ENCODE data around the gene KIAA1755. TPM values are rescaled to one million over a fixed set of nuclear protein-coding genes. Genes with fewer than 3 reads are reported as not detected.

KIAA1755 gene
- total RNA-seq, 2 experiments from 2014 or later: not detected

DNA sequence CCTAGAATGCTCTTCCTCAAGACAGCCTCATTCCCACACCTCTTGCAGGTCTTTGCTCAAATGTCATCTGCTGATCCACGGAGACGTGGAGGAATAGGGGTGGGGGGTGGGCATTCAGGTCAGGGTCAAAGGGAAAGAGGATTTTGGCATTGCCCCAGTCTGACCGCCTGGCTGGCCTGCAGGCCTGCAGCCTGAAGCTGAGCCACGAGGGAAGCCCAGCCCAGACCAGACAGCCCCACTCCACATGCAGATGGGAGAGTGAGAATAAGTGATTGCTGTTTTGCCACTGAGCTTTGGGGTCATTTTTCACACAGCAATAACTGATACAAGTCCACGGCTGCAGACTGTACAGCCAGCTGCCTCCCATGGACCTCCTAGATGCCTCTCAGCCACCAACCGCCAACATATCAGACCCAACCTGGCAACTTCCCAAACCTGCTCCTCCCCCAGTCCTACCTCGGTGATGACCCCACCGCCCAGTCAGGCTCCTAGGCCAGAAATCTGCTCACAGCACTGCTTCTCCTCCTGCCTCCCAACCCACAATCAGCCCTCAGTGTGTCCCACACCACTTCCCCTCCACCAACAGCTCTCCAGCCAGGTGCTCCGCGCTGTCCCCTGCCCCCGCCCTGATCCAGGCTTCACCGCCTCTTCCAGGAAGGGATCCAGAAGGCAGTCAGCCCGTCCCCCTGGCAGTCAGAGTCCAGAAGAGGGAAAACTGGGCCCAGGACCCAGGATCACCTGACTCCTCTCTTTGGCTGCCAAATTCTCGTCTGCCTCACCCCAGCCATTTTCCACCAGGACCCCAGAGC is 14.0 kb downstream of the KIAA1755 start:
- no peaks in the 10 kb centered on the region for H3K27me3 Mint-ChIP-seq
- no peak overlapping the region for H3K27ac Mint-ChIP-seq
- DNase-seq (no peak), ATAC-seq (no peak)
- intact Hi-C loops (cut with DNase I, micrococcal nuclease): no loop called here
- POLR2A ChIA-PET: no interaction called here
- no peak overlapping the region for H3K4me3 Mint-ChIP-seq
- CTCF ChIA-PET: interaction anchor here (1.0 kb wide), 1 partner anchor 20 kb away, joined by 5 read pairs; no protein-coding TSS in a partner anchor
- no peaks in the 10 kb centered on the region for H3K4me1 Mint-ChIP-seq
- no peaks in the 10 kb centered on the region for H3K36me3 Mint-ChIP-seq (ENCODE audit: low read depth)
- peaks cover 23% of the 10 kb centered on the region for H3K9me3 Mint-ChIP-seq (ENCODE audit: low read depth)

DNA sequence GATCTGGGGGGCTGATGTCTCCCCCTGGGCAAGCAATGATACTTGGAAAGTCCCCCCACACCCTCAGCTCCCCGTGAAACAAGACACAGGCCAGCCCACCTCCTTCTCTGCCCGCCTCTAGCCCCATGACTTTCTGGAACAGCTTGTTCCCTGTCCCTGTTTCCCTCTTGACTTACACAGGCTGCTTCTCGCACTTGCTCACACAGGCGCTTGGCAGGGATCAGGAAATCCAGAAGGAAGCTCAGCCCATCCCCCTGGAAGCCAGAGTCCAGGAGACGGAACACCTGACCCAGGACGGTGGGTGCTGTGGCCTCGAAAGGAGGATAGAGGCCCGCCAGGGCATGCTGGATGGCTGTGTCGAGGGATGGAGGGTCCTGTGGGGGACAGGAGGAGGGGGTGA is 14.8 kb downstream of the KIAA1755 start:
- ATAC-seq (no peak), DNase-seq (no peak)
- H3K9me3 Mint-ChIP-seq (ENCODE audit: low read depth): peaks cover 25% of the 10 kb centered on the region
- intact Hi-C loops (cut with DNase I, micrococcal nuclease): no loop called here
- ChIA-PET POLR2A (no interaction called here), CTCF (interaction anchor here (1.0 kb wide), 1 partner anchor 19 kb away, joined by 5 read pairs; no protein-coding TSS in a partner anchor)
- no peaks in the 10 kb centered on the region for H3K4me1 Mint-ChIP-seq
- no peaks in the 10 kb centered on the region for H3K27me3 Mint-ChIP-seq
- no peaks in the 10 kb centered on the region for H3K36me3 Mint-ChIP-seq (ENCODE audit: low read depth)
- H3K4me3 Mint-ChIP-seq: no peak overlapping the region
- H3K27ac Mint-ChIP-seq: no peak overlapping the region

DNA sequence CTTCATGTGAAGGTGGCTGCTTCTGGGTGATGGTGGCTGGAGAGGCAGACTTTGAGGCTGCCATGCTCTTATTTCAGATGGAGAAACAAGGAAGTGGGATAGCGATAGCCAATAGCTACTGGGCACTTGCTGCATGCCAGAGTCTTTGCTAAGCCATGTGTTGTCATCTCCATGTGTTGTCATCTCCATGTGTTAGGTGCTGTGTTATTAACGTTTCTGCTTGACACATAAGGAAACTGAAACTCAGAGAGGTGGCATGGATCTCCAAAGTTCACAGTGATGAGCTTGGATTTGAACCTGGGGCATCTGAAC is 16.9 kb downstream of the KIAA1755 start:
- Mint-ChIP-seq H3K27ac (no peak overlapping the region), H3K9me3 (ENCODE audit: low read depth) (peaks cover 25% of the 10 kb centered on the region), H3K27me3 (peaks cover 5% of the 10 kb centered on the region), H3K4me3 (no peak overlapping the region), H3K36me3 (ENCODE audit: low read depth) (no peaks in the 10 kb centered on the region), H3K4me1 (no peaks in the 10 kb centered on the region)
- CTCF ChIA-PET: interaction anchor here (0.6 to 1.8 kb wide), 4 partner anchors 14 to 73 kb away, joined by 3 to 6 read pairs (median 4); no protein-coding TSS in a partner anchor
- no peak for ATAC-seq
- no peak for DNase-seq
- POLR2A ChIA-PET: no interaction called here
- intact Hi-C loops (cut with DNase I, micrococcal nuclease): no loop called here

DNA sequence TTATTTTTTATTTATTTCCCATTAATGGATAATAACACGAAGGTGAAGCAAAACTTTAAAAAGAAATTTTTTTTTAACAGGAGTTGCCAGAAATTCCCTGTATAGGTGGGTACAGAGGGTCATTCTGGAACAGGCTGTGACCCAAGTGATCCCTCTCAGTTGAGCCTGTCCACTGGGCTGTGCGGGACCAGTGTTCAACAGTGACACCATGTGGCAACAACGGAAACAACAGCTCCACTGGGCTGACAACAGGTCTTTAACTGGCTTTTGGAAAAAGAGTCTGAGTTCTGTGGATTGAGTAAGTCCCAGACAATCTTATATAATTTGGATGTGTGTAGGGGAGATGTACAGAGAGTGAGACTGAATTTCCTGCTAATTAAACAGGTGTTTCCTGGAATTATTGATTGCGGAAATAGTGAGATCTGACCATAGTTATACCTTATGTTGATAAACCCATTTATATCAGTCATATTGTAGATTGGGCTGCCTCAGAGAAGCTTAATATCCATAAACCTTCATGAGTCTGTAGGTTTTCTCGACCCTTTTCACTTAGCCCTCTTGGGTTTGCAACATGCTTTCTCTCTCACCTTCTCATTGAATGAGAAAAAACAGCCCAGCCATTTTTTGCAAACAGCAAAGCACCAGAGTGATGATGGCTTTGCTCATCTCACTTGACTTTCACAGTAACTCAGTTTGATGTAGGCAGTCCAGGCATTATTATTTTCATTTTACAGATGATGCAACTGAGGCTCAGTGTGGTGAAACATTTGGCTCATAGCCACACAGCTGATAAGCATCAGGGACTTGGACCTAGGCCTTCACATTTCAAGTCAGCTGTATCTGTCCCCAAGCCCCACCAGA is 17.5 kb downstream of the KIAA1755 start:
- ChIA-PET POLR2A (no interaction called here), CTCF (interaction anchor here (1.1 to 1.8 kb wide), 3 partner anchors 22 to 185 kb away, joined by 3 to 6 read pairs (median 3); no protein-coding TSS in a partner anchor)
- ATAC-seq (no peak), DNase-seq (peak; percentile 59)
- Mint-ChIP-seq H3K27ac (no peak overlapping the region), H3K4me3 (no peak overlapping the region), H3K9me3 (ENCODE audit: low read depth) (peaks cover 25% of the 10 kb centered on the region), H3K4me1 (no peaks in the 10 kb centered on the region), H3K36me3 (ENCODE audit: low read depth) (no peaks in the 10 kb centered on the region), H3K27me3 (peaks cover 5% of the 10 kb centered on the region)
- intact Hi-C loops (cut with DNase I, micrococcal nuclease): no loop called here

DNA sequence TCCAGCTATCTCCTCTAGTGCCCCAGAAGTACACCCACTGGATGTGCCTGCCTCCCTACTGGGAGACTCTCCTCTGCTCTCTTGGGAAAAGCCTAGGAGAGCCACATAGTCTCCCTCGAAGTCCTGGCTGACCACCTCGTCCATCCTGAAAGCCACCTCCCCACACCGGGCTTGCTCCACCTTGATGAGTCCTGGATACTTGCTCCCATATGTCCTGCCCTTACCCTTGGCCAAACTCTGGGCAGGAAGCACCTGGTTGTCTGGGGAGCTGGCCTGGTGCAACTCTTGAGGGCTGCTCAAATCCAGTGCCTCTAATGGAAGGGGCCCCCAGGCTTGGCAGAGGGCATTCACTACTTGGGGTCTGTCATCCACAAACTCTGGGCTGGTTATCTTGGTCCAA is 19.3 kb downstream of the KIAA1755 start:
- POLR2A ChIA-PET: no interaction called here

DNA sequence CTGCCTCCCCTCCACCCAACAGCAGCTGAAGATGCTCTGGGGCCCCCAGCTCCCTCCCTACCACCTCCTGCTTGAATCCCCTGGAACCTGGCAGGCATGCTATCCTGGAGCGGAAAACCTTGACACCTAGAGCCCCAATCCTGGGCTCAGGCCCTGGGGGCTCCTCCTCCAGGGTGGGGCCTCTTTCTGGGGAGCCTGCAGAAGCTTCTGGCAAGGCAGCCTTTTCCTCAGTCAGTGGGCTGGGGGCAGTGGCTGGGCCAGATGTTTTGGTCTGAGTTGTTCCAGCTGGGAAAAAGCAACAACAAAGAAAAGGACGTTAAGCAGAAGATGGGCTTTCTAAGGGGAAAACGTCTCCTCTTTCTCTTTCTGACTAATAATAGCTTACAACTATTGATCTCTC is 21.1 kb downstream of the KIAA1755 start:
- no peak overlapping the region for H3K4me3 Mint-ChIP-seq
- DNase-seq: no peak
- H3K27ac Mint-ChIP-seq: no peak overlapping the region
- ChIA-PET CTCF (interaction anchor here (0.6 to 1.8 kb wide), 4 partner anchors 10 to 169 kb away, joined by 3 to 6 read pairs (median 4); no protein-coding TSS in a partner anchor), POLR2A (no interaction called here)
- peaks cover 7% of the 10 kb centered on the region for H3K27me3 Mint-ChIP-seq
- H3K4me1 Mint-ChIP-seq: no peaks in the 10 kb centered on the region
- intact Hi-C loops (cut with DNase I, micrococcal nuclease): no loop called here
- no peaks in the 10 kb centered on the region for H3K36me3 Mint-ChIP-seq (ENCODE audit: low read depth)
- peaks cover 25% of the 10 kb centered on the region for H3K9me3 Mint-ChIP-seq (ENCODE audit: low read depth)
- no peak for ATAC-seq

More for the DNA sequence above, 19.3 kb downstream of the KIAA1755 start:
- CTCF ChIA-PET: interaction anchor here (0.9 to 1.8 kb wide), 2 partner anchors 16 to 31 kb away, joined by 4 to 6 read pairs; no protein-coding TSS in a partner anchor
- ATAC-seq (no peak), DNase-seq (no peak)
- Mint-ChIP-seq H3K9me3 (ENCODE audit: low read depth) (peaks cover 25% of the 10 kb centered on the region), H3K27ac (no peak overlapping the region), H3K4me3 (no peak overlapping the region), H3K36me3 (ENCODE audit: low read depth) (no peaks in the 10 kb centered on the region), H3K27me3 (peaks cover 7% of the 10 kb centered on the region), H3K4me1 (no peaks in the 10 kb centered on the region)
- intact Hi-C loops (cut with DNase I, micrococcal nuclease): no loop called here

DNA sequence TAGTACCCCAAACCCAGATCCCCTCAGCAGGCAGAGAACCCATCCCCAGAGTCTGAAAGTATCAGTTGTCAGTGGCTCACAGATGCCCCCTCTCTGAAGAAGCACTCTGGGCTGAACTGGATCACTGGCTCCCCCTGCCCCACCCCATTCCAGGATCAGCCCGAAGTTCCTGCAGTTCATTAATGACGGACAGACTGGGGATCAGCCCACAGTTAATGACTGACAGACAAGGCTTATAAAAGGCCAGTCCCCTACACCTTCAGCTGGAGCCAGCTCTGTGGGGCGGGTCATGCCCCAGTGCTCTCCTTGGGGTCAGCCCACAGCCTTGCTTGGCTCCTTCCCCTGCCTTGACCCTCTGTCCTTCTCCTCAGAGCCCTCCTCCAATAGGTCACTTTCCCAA is 21.7 kb downstream of the KIAA1755 start:
- peaks cover 7% of the 10 kb centered on the region for H3K27me3 Mint-ChIP-seq
- ChIA-PET POLR2A (no interaction called here), CTCF (interaction anchor here (0.7 kb wide), 1 partner anchor 168 kb away, joined by 3 read pairs; no protein-coding TSS in a partner anchor)
- H3K9me3 Mint-ChIP-seq (ENCODE audit: low read depth): peaks cover 22% of the 10 kb centered on the region
- no peak for ATAC-seq
- intact Hi-C loops (cut with DNase I, micrococcal nuclease): no loop called here
- H3K36me3 Mint-ChIP-seq (ENCODE audit: low read depth): no peaks in the 10 kb centered on the region
- no peak overlapping the region for H3K4me3 Mint-ChIP-seq
- DNase-seq: no peak
- no peaks in the 10 kb centered on the region for H3K4me1 Mint-ChIP-seq
- no peak overlapping the region for H3K27ac Mint-ChIP-seq

DNA sequence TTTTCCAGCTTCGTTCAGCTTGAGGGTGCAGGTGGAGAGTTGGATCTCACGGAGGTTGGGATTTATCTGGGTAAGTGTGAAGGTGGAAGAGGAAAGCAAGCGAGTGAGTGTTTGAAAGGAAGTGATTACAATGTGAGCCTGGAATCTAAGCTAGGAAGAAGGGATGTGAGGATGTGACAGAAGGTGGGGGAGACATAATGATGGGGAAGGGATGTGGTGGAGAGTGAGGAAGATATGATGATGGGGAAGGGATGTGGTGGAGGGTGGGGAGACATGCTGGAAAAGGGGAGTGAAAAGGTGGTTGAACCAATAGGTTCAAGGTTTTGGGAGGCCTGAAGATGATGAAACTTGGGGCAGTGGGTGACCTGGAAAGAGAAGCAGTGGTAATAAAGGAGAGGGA is 23.2 kb downstream of the KIAA1755 start:
- no peak for DNase-seq
- CTCF ChIA-PET: interaction anchor here (1.1 kb wide), 1 partner anchor 16 kb away, joined by 3 read pairs; no protein-coding TSS in a partner anchor
- Mint-ChIP-seq H3K36me3 (ENCODE audit: low read depth) (no peaks in the 10 kb centered on the region), H3K9me3 (ENCODE audit: low read depth) (peaks cover 10% of the 10 kb centered on the region), H3K27ac (no peak overlapping the region), H3K4me3 (no peak overlapping the region), H3K4me1 (no peaks in the 10 kb centered on the region), H3K27me3 (peaks cover 7% of the 10 kb centered on the region)
- intact Hi-C loops (cut with DNase I, micrococcal nuclease): no loop called here
- POLR2A ChIA-PET: no interaction called here
- ATAC-seq: no peak

DNA sequence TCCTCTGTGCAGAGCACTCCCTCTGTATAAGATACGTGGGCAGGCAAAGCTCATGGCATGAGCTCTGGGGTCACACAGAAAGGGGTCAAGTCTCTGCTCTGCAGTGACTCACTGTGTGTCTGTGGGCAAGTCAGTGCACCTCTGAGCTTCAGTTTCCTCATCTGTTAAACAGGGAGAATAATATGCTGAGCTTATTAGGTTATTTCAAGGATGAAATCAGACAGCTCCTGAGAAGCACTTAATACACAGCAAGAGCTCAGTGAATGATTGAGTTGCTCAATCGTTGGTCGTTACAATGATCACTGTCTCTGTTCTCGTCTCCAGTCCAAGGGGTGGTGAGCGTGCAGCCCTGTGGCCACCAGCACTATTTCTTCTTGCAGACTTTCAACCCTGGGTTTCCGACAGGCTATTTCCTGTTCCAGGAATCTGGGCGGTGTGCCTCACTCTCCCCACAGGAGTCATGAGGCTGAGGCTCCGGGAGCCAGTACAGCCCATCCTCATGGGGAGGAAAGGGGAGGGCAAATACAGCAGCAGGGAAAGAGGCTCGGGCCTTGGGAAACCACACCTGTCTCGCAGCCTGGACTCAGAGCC is 28.9 kb downstream of the KIAA1755 start:
- Mint-ChIP-seq H3K27me3 (peaks cover 6% of the 10 kb centered on the region), H3K4me1 (no peaks in the 10 kb centered on the region), H3K27ac (no peak overlapping the region), H3K4me3 (no peak overlapping the region), H3K9me3 (ENCODE audit: low read depth) (no peaks in the 10 kb centered on the region), H3K36me3 (ENCODE audit: low read depth) (no peaks in the 10 kb centered on the region)
- POLR2A ChIA-PET: no interaction called here
- ATAC-seq: no peak
- no peak for DNase-seq
- intact Hi-C loops (cut with DNase I, micrococcal nuclease): no loop called here
- CTCF ChIA-PET: interaction anchor here (0.9 to 1.8 kb wide), 4 partner anchors 10 to 122 kb away, joined by 3 to 8 read pairs (median 3); no protein-coding TSS in a partner anchor

DNA sequence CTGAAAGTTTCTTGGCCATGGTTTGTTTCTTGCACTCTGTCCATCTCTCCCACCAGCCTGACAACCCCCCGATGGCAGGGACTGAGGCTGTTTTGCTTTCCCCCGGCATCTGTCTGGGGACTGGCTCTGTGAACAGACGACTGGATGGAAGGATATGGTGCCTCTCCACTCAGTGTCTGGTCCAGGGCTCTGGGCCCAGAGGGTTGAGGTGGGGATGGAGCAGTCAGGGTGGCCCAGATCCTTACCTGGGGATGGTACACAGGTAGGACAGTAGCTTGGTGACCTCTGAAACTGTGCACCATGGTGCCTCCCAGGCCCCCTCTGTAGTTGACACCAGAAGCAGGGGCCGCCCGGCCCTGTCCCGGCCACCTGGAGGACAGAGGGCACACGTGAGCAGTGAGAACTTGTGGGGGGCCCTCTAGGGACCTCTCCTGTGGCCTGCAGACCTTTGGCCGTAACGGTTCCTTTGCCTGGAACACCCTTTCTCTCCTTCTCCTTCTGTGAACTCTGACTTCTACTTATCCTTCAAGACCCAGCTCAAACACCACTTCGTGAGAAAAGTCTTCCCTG is 29.5 kb downstream of the KIAA1755 start:
- no peak overlapping the region for H3K27ac Mint-ChIP-seq
- DNase-seq (no peak), ATAC-seq (no peak)
- no peak overlapping the region for H3K4me3 Mint-ChIP-seq
- H3K36me3 Mint-ChIP-seq (ENCODE audit: low read depth): no peaks in the 10 kb centered on the region
- no peaks in the 10 kb centered on the region for H3K9me3 Mint-ChIP-seq (ENCODE audit: low read depth)
- ChIA-PET POLR2A (no interaction called here), CTCF (interaction anchor here (0.9 to 1.8 kb wide), 4 partner anchors 10 to 123 kb away, joined by 3 to 8 read pairs (median 3); no protein-coding TSS in a partner anchor)
- no peaks in the 10 kb centered on the region for H3K4me1 Mint-ChIP-seq
- intact Hi-C loops (cut with DNase I, micrococcal nuclease): no loop called here
- peaks cover 6% of the 10 kb centered on the region for H3K27me3 Mint-ChIP-seq

DNA sequence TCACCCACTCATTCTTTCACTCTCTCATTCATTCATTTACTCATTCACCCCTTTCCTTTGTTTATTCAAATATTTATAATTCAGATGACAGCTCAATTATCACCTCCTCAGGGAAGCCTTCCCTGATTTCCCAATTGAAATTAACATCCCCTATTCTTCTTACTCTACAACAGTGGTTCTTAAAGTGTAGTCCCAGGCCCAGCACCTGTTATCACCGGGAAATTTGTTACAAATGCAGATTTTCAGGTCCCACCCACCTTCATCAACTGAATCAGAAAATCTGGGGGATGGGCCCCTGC is 30.3 kb downstream of the KIAA1755 start:
- no peak overlapping the region for H3K27ac Mint-ChIP-seq
- peaks cover 6% of the 10 kb centered on the region for H3K27me3 Mint-ChIP-seq
- ChIA-PET POLR2A (interaction anchor here (0.7 kb wide), 1 partner anchor 87 kb away, joined by 3 read pairs; no protein-coding TSS in a partner anchor), CTCF (interaction anchor here (1.1 to 1.8 kb wide), 2 partner anchors 9 to 177 kb away, joined by 5 to 8 read pairs; no protein-coding TSS in a partner anchor)
- H3K4me3 Mint-ChIP-seq: no peak overlapping the region
- no peaks in the 10 kb centered on the region for H3K4me1 Mint-ChIP-seq
- no peaks in the 10 kb centered on the region for H3K36me3 Mint-ChIP-seq (ENCODE audit: low read depth)
- DNase-seq: no peak
- no peak for ATAC-seq
- intact Hi-C loops (cut with DNase I, micrococcal nuclease): no loop called here
- no peaks in the 10 kb centered on the region for H3K9me3 Mint-ChIP-seq (ENCODE audit: low read depth)
